ENCODE data around the gene ENO2.

GRCh38 chr12:6912164-6912935 lies 2.0 kb upstream of the ENO2 start:
- TF ChIP-seq CTCF (IDR thresholded peaks at IDR 0.05): no peak
- TF ChIP-seq POLR2A (IDR thresholded peaks at IDR 0.05): no peak

Data from thyroid gland (tissue), 4 donors.